Medulla oblongata (tissue), 1 donor: ENCODE data around the gene OPRL1.

Experiments used
- DNase-seq: peaks from one replicate; pipeline ENCODE4 v3.0.0-alpha.2; 2015; ENCODE audit errors: extremely low spot score

The OPRL1 gene

DNA sequence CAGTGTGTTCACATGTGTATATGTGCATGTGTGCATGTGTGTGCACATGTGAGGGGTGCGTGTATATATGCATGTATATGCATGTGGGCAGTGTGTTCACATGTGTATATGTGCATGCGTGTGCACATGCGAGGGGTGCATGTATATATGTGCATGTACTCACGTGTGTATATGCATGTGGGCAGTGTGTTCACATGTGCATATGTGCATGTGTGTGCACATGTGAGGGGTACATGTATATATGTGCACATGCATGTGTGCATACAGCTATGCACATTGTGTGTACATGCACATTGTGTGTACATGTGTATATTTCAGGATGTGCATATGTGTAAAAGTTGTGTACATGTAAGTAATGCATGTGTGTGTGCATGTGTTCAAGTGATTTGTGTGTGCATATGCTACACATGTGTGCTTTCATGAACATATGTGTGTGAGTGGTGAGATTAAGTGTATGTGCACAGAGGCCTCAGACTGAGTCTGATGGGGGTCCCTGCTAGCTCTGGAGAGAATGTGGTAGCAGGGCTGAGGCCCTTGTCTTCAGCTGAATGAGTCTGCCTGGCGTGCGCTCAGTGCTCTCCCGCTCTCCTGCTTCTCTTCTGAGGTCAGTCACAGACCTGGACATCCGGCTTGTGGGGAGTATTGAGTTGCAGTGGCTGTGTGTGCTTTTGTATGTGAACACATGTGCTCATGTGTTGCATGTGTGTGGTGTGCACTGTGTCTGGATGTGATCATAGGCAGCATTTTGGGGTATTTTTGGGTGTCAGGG lies 64.4 kb downstream of the OPRL1 start:
- DNase-seq = no peak

DNA sequence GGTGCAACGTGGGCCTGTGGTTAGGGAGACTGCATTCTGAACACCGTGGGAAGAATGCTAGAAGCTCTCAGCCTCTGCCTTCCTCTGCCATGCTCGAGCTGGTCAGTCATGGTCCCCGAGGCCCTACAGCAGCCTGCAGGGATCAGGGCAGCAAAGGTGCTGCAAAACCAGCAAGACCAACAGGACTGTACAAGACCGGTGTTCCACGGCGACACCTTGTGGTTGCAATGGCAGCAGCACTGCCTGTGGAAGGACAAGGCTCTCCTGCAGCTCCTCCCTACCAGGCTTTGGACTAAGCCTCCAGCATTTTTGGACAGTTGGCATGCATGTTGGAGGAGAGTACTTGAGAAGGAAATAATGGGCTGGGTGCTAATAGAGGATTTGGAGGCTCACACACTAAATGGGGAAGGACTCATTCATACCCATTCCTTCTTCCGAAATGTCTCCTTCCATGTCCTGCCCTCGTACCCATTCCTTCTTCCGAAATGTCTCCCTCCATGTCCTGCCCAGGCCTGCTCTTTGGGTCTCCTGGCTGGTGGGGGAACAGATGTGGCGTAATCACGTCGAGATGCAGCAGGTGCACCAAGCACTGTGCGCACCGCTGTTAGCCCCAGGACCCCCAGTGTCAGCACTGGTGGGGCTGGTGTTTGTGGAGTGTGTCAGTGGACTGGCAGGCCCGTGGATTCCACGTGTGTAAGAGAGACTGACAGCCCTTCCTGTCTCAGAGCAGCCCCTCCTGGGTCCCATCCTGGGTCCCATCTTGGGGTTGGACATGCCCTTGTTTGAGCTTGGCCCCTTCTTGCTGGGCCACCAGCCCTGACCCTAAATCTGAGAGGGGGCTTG lies 65.8 kb downstream of the OPRL1 start:
- no peak for DNase-seq

DNA sequence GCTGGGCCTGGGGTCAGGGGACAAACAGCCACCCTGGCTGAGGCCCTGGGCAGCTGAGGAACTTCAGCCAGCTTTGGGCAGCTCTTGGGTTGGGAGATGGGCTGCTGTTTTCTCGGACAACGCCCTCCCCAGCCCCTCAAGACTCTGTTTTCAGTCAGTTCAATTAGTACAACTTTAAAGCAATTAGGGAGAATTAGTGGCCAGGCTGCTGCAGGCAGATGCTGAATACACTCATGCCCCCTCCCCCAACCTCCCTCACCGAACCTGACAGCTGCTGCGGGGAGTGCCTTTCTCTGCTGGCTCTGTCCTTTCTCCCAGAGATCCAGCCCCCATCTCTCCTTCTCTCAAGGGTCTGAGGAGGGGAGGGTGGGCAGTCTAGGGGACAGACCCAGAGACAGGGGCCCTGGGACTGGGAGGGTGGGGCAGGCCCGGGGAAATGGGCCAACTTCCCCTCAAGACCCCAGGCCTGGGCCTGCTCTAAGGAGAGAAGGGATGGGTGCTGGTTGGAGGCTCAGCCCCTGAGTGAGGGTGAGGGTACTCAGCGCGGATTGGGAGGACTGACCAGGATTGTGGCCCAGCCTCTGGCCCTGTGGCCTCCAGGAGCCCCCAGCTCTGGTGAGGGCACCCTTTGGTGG lies 66.5 kb downstream of the OPRL1 start:
- DNase-seq = no peak

DNA sequence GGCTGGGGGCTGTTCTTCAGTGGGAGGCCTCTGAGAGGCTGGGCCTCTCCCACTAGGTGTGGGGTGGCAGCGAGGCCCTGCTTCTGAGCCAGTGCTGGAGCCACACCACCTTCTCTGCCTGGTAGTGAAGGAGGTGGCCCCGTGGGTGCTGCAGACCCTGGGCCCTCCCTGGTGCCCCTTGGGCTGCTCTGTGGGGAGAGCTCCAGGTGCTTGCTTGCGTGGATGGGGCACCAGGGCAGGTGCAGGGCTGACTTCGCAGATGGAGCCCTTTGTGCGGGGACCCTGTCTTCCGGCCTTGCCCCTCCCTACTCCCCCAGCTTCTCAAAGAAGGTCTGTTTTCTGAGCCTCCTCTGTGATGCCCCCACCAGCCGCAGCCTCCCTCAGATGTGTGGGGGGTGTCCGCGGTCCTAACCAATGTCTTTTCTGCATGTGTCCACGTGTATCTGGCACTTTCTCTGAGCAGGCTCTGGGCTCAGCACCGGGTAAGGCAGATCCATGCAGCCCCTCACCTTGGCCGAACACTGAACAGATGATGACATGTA lies 67.1 kb downstream of the OPRL1 start:
- no peak for DNase-seq

DNA sequence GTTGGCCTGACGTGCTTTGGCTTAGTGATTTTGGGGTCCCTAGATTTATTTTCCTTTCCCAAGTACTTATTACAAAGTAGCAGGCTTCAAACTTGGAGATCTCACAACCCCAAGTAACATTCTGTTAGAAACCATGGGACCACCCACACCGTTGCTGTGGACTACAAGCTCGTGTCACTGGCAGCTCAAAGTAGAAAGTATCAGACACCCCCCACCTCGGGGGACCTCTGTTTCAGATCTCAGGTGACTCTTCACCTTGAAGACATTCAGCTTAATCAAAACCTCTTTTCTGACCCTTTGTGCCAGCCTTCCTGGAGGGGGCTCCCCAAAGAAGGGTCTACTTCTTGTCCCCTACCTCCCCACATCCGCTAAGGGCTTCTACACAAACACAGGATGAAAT lies 68.7 kb downstream of the OPRL1 start:
- no peak for DNase-seq

DNA sequence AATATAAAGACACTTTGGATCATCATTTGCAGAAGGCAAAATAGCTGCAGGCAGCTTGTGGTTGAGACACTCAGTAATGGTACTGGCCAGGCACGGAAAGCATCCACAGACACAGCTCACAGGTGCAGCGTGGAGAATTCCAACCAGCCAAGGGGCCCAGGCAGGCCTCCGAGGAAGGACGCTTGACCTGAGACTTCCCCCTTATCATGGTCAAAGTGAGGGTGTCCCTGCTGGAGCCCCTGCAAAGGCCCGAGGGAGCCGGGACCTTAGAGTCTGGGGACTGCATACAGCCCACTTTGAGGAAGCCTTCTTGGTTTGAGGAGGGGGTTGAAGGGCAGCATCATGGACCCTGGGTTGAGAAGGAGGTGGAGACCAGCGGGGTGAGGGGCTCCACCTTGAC lies 69.3 kb downstream of the OPRL1 start:
- DNase-seq = no peak

DNA sequence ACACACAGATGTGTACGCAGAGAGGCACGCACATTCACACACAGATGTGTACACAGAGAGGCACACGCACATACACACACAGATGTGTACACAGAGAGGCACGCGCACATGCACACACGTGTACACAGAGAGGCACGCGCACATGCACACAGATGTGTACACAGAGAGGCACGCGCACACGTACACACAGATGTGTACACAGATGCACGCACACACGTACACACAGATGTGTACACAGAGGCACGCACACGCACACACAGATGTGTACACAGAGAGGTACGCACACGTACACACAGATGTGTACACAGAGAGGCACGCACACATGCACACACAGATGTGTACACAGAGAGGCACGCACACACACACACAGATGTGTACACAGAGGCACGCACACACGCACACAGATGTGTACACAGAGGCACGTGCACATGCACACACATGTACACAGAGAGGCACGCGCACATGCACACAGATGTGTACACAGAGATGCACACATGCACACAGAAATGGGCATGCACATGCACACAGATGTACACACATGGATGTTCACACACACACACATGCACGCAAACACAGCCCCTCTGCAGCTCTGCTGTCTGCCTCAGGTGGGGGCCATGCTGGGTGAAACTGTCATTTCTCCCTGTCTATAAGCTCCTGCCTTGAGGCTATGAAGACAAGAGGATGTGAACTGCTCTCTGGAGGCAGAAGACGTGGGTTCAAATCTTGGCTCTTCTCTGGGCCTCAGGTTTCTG lies 70.1 kb downstream of the OPRL1 start:
- no peak for DNase-seq
